Right renal pelvis (tissue), 4 donors: Measurements from ENCODE around the gene AIG1. TPM values are rescaled to one million over a fixed set of nuclear protein-coding genes. Genes with fewer than 3 reads are reported as not detected.
"Not testable (repeated sequence)": the region's sequence is repeated elsewhere in the genome, so short reads cannot be mapped to it uniquely, and the experiment has no call there.

Experiments
- DNase-seq, 4 donors: peaks; one replicate each; pipeline ENCODE4 v3.0.0-alpha.2; 2013; ENCODE audit warnings: low read depth in 4 of 4, low spot score in 3 of 4, missing footprints in 1 of 4
- polyA plus RNA-seq, 4 donors: library from polyadenylated mRNA; unstranded; fragments of 120-200 nt; gene quantifications; one replicate each; pipeline ENCODE4 v1.2.1, GENCODE V29; 2013; ENCODE audit not compliant: insufficient read length in 4 of 4

The AIG1 gene
- polyA plus RNA-seq, 4 donors = 108 to 117 (median 111) TPM

DNA sequence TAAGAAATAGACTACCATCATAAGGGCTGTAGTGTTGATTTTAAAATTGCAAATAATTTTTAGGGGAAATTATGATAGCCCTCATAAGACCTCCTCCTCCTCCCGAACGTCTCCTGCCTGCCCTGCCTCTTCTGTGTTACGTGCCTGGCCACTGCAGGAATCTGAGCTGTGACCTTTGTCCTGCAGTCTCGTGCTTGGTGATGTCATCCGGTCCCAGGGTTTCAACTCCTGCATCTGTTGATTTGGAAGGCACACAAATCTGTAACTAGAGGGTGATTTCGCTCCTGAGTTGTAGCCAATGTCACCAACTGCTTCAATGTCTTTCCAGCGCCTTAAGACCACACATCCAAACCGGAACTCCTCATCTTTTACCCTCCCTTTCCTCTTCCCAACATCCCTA, 163.2 kb downstream of the AIG1 start:
- peak in 1 of 4 donors; percentile 13 for DNase-seq

- no peak for DNase-seq
Observed at GRCh38 chr6:143224516-143224915, 163.8 kb downstream of the AIG1 start.

GRCh38 chr6:143225929-143226328, 165.2 kb downstream of the AIG1 start:
- DNase-seq = no peak

DNA sequence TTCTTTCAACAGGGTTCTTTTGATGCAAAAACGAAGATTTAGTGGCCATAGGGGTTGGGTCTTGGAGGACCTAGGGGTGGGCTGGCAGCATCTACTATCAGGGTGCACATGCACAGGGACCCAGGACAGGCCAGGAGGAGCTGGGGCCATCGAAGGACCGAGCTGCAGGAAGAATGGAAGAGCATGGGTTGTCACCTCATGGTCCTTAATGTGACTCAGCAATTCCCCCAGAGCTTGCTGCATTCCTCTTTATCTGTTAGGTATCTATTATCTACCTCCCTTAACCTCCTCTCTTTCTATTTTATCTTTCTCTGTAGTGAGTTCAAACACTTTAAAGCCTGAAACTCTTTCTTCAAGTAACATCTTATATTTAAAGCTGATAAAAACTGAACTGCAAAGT, 167.0 kb downstream of the AIG1 start:
- DNase-seq = no peak

DNA sequence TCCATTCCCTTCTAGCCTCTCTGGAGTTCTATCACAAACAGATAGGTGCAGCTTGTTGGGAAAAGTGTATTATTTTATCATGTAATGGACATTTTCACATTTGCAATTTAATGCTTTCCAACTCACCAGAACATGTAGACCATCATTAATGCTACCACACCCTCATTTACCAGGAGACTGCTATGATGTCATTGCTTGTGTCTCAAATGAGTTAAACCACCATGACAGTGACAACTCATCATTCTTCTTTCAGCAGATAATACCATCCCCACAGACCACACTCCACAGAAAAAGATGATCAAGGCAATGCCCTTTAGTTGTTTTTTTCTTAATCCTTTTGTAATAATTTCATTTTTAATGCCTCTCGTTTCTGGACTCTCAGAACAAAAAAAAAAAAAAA, 168.7 kb downstream of the AIG1 start:
- DNase-seq = no peak

GRCh38 chr6:143232849-143233248, 172.2 kb downstream of the AIG1 start:
- DNase-seq = no peak

DNA sequence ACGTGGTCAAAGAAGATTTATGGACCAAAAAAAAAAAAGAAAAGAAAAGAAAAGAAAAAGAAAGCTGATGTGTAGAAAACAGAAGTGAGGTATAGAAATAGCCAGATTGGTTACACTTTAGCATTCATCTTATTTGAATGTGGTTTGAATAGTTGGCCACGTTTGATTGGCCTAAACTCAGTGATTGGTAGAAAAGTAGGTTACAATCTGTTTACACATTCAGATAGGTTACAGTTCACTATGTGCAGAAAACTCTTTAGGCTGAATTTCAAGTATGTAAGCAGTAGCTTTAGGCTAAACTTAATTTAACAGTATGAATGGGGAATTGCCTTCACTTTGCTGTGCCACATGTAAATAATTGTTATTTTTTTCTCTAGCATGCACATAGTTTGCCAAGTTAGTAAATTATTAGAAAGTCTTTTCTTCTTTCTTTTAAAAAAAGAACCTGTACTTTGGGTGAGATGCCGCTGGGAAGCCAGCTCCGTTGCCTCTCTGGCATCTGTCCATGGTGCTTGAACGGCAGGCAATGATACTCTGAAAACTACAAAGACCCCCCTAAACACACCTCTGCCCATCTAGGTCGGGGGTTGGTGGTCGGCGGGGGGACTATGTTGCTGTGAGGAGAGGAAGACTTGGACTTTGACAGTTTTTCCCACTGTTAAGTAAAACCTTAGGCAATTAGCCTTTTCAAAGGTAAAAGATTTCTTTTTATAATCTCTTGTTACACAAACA, 173.0 kb downstream of the AIG1 start:
- DNase-seq = peak in 1 of 4 donors; percentile 14

DNA sequence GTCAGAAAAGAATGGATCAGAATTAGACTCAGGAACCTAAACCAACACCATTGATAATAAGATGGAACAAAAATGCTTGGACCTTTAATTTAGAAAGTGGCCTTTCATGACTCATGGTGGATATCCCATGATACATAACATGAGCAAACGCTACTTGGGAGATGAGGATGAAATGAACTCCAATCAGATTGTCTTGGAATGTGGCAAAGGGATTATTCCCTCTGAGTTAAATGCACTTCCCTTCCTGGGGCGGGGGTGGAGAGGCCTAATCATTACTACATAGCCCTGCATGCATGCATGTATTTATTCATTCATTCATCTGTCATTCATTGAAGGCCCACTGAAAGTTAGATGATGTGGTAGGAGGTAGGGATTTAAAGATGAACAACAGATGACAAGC, 174.0 kb downstream of the AIG1 start:
- DNase-seq = no peak

DNA sequence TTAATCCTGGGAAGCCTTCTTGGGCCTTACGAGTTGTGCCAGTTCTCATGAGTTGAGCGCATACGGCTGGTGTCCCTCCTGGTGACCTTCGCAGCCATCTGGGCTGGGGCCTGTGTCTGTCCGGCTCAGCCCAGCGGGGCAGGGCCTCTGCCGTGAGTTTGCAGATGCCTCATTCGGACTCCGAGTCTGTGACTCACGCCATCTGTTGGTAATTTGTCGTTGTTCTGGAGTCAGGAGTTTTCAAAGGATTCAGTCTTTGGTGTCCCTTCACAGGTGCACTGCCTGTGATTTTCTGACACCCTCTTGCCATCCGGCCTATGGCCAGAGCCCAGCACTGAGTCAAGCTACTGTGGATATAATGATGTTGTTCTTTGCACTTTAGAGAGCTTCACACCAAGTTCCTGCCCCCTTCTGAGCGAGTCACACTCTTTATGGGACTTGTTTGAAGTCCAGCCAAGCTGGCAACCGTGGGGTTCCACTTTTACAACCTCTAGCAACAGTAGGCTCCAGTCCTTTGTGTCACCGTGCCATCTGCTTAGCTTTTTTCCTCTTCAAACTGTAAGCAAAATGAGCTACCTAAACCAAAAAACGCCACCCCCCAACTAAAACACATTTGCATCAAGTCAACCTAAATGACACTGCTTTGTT, 175.6 kb downstream of the AIG1 start:
- DNase-seq = no peak

- no peak for DNase-seq
Observed at GRCh38 chr6:143238306-143238705, 177.6 kb downstream of the AIG1 start.

DNA sequence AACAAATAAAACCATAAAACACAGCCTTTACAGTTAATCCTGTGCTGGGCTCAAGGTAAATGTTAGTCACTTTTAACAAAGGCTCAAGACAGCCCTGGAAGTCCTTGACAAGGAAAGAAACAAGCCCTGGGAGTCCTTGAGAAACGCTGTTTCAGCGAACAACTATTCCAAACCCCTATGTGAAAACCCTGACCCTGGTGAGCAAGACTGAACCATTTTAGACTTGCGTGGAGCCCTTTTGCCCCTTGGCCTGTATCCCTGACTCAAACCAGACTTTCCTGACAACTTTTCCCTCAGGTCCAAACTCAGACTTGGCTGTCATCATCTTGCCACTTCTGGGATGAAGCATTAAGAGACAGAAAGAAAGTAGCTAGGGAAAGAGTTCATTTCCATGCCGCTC, 180.4 kb downstream of the AIG1 start:
- no peak for DNase-seq

DNA sequence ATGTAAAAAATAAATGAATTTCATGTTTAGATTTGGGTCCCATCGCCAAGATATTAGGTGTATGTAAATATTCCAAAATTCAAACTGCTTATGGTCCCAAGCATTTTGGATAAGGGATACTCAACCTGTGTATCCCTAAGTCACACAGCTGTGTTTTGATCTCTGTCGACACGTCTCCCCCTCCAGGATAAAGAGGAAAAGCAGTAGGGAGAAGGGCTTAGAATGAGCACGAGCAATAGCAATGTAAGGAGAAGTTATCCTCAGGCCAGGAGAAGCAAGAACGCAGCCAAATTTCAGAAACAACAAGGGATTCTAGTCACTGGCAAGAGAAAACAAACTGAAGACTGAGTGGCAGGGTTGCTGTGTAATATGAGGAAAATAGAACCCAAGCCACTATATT, 181.2 kb downstream of the AIG1 start:
- no peak for DNase-seq

DNA sequence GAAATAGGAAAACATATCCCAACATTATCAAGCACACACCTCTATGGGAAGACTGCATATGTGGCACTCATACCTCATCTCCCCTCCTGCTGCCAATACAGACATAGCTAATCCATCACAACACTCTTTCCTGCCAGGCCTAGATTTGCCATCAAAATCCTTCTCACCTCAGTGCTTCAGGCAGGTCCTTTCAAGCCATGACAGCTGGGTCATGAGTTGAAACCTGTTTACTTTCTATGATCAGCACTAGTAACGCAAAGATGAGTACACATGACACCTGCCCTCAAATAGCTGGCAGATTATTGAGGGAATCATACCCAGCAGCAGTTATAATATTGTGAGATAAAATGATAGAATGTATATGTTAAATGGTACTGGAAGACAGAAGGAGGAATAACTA, 183.1 kb downstream of the AIG1 start:
- no peak for DNase-seq

DNA sequence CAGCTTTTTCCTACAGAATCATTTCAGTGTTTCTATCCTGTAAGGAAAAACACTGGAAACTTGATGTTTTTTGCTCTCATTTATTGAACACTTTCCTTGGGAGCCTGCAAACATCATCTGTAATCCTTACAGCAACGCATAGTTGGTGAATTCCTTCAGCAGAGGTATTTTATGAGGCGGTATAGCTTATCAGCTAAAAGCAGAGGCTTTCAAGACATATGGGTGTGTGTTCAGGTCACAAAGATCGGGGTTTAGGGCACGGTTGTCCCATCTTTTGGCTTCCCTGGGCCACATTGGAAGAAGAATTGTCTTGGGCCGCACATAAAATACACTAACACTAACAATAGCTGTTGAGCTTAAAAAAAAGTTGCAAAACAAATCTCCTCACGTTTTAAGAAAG, 185.0 kb downstream of the AIG1 start:
- no peak for DNase-seq

GRCh38 chr6:143246166-143246775, 185.6 kb downstream of the AIG1 start:
- not testable (repeated sequence) for DNase-seq

DNA sequence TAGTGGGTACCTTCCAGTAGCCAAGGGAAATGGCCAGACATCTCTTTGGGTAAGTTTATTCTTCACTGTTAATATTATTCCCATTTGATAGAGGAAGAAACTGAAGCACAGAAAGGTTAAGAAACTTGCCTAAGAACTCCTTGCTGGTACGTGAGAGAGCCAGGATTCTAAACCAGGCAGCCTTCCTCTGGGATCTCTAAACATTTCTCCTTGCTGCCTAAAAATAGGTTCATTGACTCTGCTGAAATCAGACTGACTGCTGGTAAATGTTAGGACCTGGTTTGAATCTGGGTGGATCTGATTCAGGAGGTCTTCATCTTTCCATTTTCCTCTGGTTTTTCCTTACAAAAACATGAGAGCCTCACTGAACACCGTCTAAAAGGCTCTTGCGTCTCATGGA, 186.9 kb downstream of the AIG1 start:
- no peak for DNase-seq

GRCh38 chr6:143248359-143248758, 187.7 kb downstream of the AIG1 start:
- no peak for DNase-seq

DNA sequence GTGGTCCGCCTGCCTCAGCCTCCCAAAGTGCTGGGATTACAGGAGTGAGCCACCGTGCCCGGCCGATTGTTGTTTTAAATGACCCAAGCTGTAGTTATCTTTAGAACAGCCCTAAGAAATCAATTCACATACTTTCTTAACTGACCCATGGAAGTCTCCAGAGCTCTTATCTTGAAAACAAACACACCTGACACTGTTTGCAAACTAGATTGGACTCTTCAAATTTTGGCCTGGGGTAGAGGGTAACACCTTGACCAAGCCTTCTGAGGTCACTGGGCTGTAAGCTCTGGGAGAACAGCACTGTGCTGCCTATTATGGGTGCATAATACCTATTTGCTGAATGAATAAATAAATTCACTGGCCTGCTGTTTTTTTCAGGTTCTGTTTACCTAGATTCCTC, 190.6 kb downstream of the AIG1 start:
- DNase-seq = no peak

DNA sequence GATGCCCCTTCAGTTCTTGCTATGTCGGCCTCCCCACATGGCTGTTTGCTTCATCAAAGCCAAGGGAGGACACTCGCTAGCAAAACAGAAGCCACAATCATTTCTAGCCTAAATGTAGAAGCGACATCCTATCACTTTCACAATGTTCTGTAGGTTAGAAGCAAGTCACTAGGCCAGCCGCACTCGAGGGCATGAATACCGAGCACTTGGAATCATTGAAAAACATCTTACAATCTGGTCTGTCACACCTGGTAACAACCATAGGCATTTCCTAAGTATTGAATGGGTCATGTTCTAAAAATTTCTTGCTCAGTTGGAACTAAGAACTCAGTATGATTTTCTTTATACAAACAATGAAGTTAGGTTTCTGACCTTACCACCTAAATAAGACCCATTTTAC, 192.3 kb downstream of the AIG1 start:
- no peak for DNase-seq

DNA sequence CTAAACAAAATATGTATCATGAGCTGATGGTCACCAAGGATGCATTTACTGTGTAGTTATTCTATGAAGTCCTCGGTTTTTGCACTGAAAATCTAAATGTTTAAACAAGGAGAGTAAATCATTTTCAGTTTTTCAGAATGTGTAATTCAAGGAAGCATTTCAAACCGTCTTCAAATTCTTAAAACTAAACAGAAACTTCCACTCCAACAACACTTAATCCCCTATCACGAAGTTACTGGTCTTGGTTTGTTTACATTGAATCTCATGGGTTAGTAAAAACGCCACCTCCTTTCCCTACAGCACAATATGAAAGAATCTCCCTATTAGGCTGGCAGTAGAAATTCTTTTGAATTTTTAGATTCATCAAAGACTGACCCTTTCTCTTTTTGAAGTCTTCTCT, 192.9 kb downstream of the AIG1 start:
- no peak for DNase-seq

DNA sequence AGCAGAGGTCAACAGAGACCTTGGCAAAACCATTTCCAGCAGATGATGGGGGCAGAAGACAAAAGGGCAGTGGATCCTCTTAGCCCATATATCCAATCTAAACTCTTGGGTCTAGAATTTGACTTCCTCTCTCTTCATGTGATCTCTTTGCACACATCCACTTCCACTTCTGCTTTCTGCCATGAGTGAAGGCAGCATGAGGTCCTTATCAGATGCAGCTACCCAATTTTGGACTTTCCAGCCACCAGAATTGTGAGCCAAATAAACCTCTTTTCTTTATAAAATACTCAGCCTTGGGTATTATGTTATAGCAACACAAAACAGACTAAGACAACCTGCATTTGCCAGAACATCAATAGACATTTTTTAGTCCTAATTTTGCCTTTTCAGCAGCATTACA, 198.3 kb downstream of the AIG1 start:
- no peak for DNase-seq

GRCh38 chr6:143260857-143261256, 200.2 kb downstream of the AIG1 start:
- no peak for DNase-seq
